Keratinocyte (primary cell): ENCODE results near the gene PCNT. TPM values are rescaled to one million over a fixed set of nuclear protein-coding genes. Genes with fewer than 3 reads are reported as not detected.

Source experiments
- DNase-seq: peaks from one replicate; pipeline ENCODE4 v3.0.0-alpha.2; 2011; ENCODE audit warnings: low read depth, missing footprints, low spot score
- FAIRE-seq: peaks from 2 replicates; lab custom pipeline; 2011; peaks lifted over from hg19 to GRCh38; lab: Jason Lieb, UNC
- H2AFZ ChIP-seq: 2 replicates; pipeline ENCODE4 v1.6.0; 2012; ENCODE audit warnings: low read length, control low read depth, inconsistent platforms; ENCODE audit not compliant: control insufficient read depth
- H3K27ac ChIP-seq: 2 replicates; pipeline ENCODE4 v1.5.1; 2011; ENCODE audit warnings: low read length; ENCODE audit not compliant: control insufficient read depth, insufficient read depth
- H3K27me3 ChIP-seq: 3 replicates; pipeline ENCODE4 v1.6.0; 2011; ENCODE audit warnings: low read length; ENCODE audit not compliant: control insufficient read depth, insufficient read depth; ENCODE audit errors: extremely low read depth
- H3K36me3 ChIP-seq, 2 experiments: 2 replicates in 1 of 2; 3 replicates in 1 of 2; pipeline ENCODE4 v1.5.1; 2011; ENCODE audit warnings: low read length in 2 of 2, mild to moderate bottlenecking in 1 of 2; ENCODE audit not compliant: control insufficient read depth in 2 of 2, insufficient read depth in 2 of 2; ENCODE audit errors: extremely low read depth in 1 of 2
- H3K4me1 ChIP-seq: 3 replicates; pipeline ENCODE4 v1.5.1; 2011; ENCODE audit warnings: low read length; ENCODE audit not compliant: control insufficient read depth, insufficient read depth; ENCODE audit errors: extremely low read depth
- H3K4me2 ChIP-seq: 3 replicates; pipeline ENCODE4 v1.6.0; 2011; ENCODE audit warnings: low read depth, low read length; ENCODE audit not compliant: control insufficient read depth, insufficient read depth; ENCODE audit errors: extremely low read depth
- H3K4me3 ChIP-seq, 3 experiments: fragments of 200-600 bp in 1 of 3; sonication (generic) in 1 of 3; 2 replicates in 2 of 3; 3 replicates in 1 of 3; pipeline ENCODE4 v1.5.1; 2011 to 2016; ENCODE audit warnings: low read length in 3 of 3, mild to moderate bottlenecking in 3 of 3, control low read depth in 2 of 3, inconsistent platforms in 1 of 3, low read depth in 1 of 3, mixed read lengths in 1 of 3, mixed run types in 1 of 3, moderate library complexity in 1 of 3; ENCODE audit not compliant: control insufficient read depth in 2 of 3, insufficient read depth in 2 of 3; ENCODE audit errors: extremely low read depth in 1 of 3
- H3K79me2 ChIP-seq: 2 replicates; pipeline ENCODE4 v1.6.0; 2012; ENCODE audit warnings: low read length; ENCODE audit not compliant: control insufficient read depth, insufficient read depth
- H3K9ac ChIP-seq: 3 replicates; pipeline ENCODE4 v1.6.0; 2011; ENCODE audit warnings: low read length; ENCODE audit not compliant: control insufficient read depth, insufficient read depth; ENCODE audit errors: extremely low read depth
- H3K9me1 ChIP-seq: 3 replicates; pipeline ENCODE4 v1.6.0; 2011; ENCODE audit warnings: low read length; ENCODE audit not compliant: control insufficient read depth, insufficient read depth; ENCODE audit errors: extremely low read depth
- H3K9me3 ChIP-seq: 2 replicates; pipeline ENCODE4 v1.5.1; 2012; ENCODE audit warnings: low read depth, low read length; ENCODE audit not compliant: control insufficient read depth
- H4K20me1 ChIP-seq: 3 replicates; pipeline ENCODE4 v1.6.0; 2011; ENCODE audit warnings: low read length; ENCODE audit not compliant: control insufficient read depth, insufficient read depth; ENCODE audit errors: extremely low read depth
- EZH2 ChIP-seq: IDR thresholded peaks from one replicate; pipeline ENCODE4 v1.6.1; 2012; ENCODE audit warnings: inconsistent platforms, mild to moderate bottlenecking, low read length, moderate library complexity
- dilution Hi-C: fragments of 300-500 bp; cut with MboI; formaldehyde crosslinking; loops from one replicate; pipeline ENCODE4 v1.7.0; 2020; ENCODE audit warnings: low sequenced_read_pairs; ENCODE audit not compliant: extremely low pct_ligation_motif_present
- polyA plus RNA-seq, 5 experiments: library from polyadenylated mRNA; depleted of rRNA in 3 of 5; stranded (reverse) in 3 of 5; stranded (forward) in 1 of 5; unstranded in 1 of 5; fragments of >200 nt; gene quantifications; 1 replicate in 1 of 5; 2 replicates in 3 of 5; 3 replicates in 1 of 5; pipeline versions ENCODE4 v1.2.1 to v1.2.3, GENCODE V29; 2011 to 2012; ENCODE audit warnings: missing spikeins in 2 of 5, low read depth in 1 of 5, low replicate concordance in 1 of 5
- TF ChIP-seq, protein P1 (sequence below), 3 experiments: IDR thresholded peaks in 1 of 3; conservative IDR thresholded peaks in 1 of 3; optimal IDR thresholded peaks in 1 of 3; 2 replicates in 2 of 3; 3 replicates in 1 of 3; pipeline versions ENCODE3 to v1.5.1; 2011; ENCODE audit warnings: low read length in 3 of 3, mild to moderate bottlenecking in 3 of 3, moderate library complexity in 2 of 3, control low read depth in 1 of 3, inconsistent platforms in 1 of 3; ENCODE audit not compliant: insufficient read depth in 2 of 3; ENCODE audit errors: extremely low read depth in 1 of 3

The PCNT gene
- polyA plus RNA-seq, 1 donor (not counting 4 experiments of a cell fraction or from before 2014, with no cell fraction given), result 9.8 TPM

- Histone ChIP-seq H3K9me1 (no peaks in the 10 kb centered on the region), H3K4me3 (no peak overlapping the region), H4K20me1 (no peaks in the 10 kb centered on the region), H3K79me2 (no peaks in the 10 kb centered on the region), H3K36me3 (peaks cover 5 to 8% of the 10 kb centered on the region in 2 experiments), H3K27me3 (no peaks in the 10 kb centered on the region), H3K27ac (no peak overlapping the region), H3K9ac (no peak overlapping the region), H2AFZ (no peak overlapping the region), H3K9me3 (no peaks in the 10 kb centered on the region), H3K4me2 (no peak overlapping the region), H3K4me1 (no peaks in the 10 kb centered on the region)
- DNase-seq (no peak), FAIRE-seq (no peak)
- TF ChIP-seq, protein P1, sequence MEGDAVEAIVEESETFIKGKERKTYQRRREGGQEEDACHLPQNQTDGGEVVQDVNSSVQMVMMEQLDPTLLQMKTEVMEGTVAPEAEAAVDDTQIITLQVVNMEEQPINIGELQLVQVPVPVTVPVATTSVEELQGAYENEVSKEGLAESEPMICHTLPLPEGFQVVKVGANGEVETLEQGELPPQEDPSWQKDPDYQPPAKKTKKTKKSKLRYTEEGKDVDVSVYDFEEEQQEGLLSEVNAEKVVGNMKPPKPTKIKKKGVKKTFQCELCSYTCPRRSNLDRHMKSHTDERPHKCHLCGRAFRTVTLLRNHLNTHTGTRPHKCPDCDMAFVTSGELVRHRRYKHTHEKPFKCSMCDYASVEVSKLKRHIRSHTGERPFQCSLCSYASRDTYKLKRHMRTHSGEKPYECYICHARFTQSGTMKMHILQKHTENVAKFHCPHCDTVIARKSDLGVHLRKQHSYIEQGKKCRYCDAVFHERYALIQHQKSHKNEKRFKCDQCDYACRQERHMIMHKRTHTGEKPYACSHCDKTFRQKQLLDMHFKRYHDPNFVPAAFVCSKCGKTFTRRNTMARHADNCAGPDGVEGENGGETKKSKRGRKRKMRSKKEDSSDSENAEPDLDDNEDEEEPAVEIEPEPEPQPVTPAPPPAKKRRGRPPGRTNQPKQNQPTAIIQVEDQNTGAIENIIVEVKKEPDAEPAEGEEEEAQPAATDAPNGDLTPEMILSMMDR (optimal IDR thresholded peaks at IDR 0.05 in 1 of 3, IDR thresholded peaks at IDR 0.05 in 1 of 3, conservative IDR thresholded peaks at IDR 0.05 in 1 of 3; ENCODE audit: extremely low read depth in 1 of 3, insufficient read depth in 2 of 3, low read length in 3 of 3), result no peak
- no peak for TF ChIP-seq EZH2
- dilution Hi-C loops, result no loop called here
Measured at GRCh38 chr21:46295177-46295770, 28.7 kb upstream of the PCNT start.

DNA sequence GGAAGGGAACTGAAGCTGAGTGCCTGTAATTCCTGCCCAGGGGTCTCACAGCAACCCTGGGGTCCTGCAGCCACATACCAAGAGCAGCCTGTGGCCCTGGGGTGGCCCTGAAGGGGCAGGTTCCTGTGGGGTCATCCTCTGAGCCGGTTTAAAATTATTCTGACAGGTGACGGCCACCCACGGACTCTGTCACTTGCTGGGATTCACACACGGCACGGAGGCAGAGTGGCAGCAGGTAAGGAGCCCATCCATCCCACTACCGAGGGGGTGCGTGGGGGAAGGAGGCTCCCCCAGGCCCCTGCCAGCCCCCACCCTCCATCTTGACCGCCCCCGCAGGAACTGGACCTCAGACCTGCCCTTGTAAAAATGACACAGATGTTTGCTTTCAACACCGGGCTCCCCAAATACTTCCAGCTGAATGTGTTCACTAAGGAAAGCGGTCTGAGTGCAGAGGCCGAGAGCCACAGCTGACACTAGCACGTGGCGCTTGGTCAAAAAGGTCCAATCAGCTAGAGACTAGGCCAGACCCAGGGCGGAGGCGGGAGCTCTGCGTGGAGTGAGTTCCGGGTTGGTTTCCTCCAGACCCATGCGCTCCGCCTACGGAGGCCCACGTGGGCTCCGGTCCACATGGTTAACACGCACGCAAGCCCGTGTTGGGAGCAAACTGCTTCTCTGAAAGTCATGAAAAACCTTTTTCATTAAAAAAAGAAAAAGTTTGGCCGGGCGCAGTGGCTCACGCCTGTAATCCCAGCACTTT is 27.8 kb upstream of the PCNT start:
- H3K4me3 ChIP-seq, result no peak overlapping the region
- no peak overlapping the region for H3K9ac ChIP-seq
- H3K4me2 ChIP-seq, result no peak overlapping the region
- H3K9me1 ChIP-seq, result no peaks in the 10 kb centered on the region
- no peaks in the 10 kb centered on the region for H3K79me2 ChIP-seq
- H3K27me3 ChIP-seq, result no peaks in the 10 kb centered on the region
- H3K27ac ChIP-seq, result no peak overlapping the region
- FAIRE-seq (no peak), DNase-seq (no peak)
- no peaks in the 10 kb centered on the region for H4K20me1 ChIP-seq
- H3K36me3 ChIP-seq, result peaks cover 5 to 8% of the 10 kb centered on the region in 2 experiments
- dilution Hi-C loops, result no loop called here
- no peak overlapping the region for H2AFZ ChIP-seq
- no peak for TF ChIP-seq EZH2
- TF ChIP-seq, protein P1 (optimal IDR thresholded peaks at IDR 0.05 in 1 of 3, IDR thresholded peaks at IDR 0.05 in 1 of 3, conservative IDR thresholded peaks at IDR 0.05 in 1 of 3; ENCODE audit: extremely low read depth in 1 of 3, insufficient read depth in 2 of 3, low read length in 3 of 3), result no peak
- H3K4me1 ChIP-seq, result no peaks in the 10 kb centered on the region
- no peaks in the 10 kb centered on the region for H3K9me3 ChIP-seq
